H9 (cell line): ENCODE results near the gene PREX1. TPM values are rescaled to one million over a fixed set of nuclear protein-coding genes. Genes with fewer than 3 reads are reported as not detected.

ENCODE experiments used
- DNase-seq: peaks from one replicate; pipeline ENCODE4 v3.0.0-alpha.2; 2017
- H2AFZ ChIP-seq: one replicate; pipeline ENCODE4 v1.6.1; 2013; ENCODE audit warnings: mild to moderate bottlenecking, low read length, control low read depth, moderate library complexity
- H2AK5ac ChIP-seq: 2 replicates; pipeline ENCODE4 v1.6.1; 2013; ENCODE audit warnings: low read length, control low read depth, mixed read lengths; ENCODE audit not compliant: insufficient read length
- H2BK120ac ChIP-seq: one replicate; pipeline ENCODE4 v1.6.1; 2013; ENCODE audit warnings: low read depth, mild to moderate bottlenecking, low read length, control low read depth, inconsistent platforms; ENCODE audit not compliant: poor library complexity, severe bottlenecking
- H2BK12ac ChIP-seq: 2 replicates; pipeline ENCODE4 v1.6.1; 2013; ENCODE audit warnings: low read length, control low read depth, mixed read lengths, low read depth; ENCODE audit not compliant: insufficient read length
- H2BK15ac ChIP-seq: 2 replicates; pipeline ENCODE4 v1.6.1; 2013; ENCODE audit warnings: low read depth, low read length, control low read depth
- H2BK20ac ChIP-seq: one replicate; pipeline ENCODE4 v1.6.1; 2013; ENCODE audit warnings: low read depth, mild to moderate bottlenecking, low read length, control low read depth, inconsistent platforms; ENCODE audit not compliant: poor library complexity, severe bottlenecking
- H2BK5ac ChIP-seq: 2 replicates; pipeline ENCODE4 v1.6.1; 2013; ENCODE audit warnings: low read length, control low read depth, mixed read lengths; ENCODE audit not compliant: insufficient read length
- H3K14ac ChIP-seq: 2 replicates; pipeline ENCODE4 v1.6.1; 2013; ENCODE audit warnings: low read length, control low read depth; ENCODE audit not compliant: insufficient read depth
- H3K18ac ChIP-seq: 2 replicates; pipeline ENCODE4 v1.6.1; 2013; ENCODE audit warnings: low read depth, mild to moderate bottlenecking, mixed read lengths, low read length, control low read depth; ENCODE audit not compliant: insufficient read length
- H3K23ac ChIP-seq: 2 replicates; pipeline ENCODE4 v1.6.1; 2013; ENCODE audit warnings: low read length, control low read depth, mixed read lengths, low read depth; ENCODE audit not compliant: insufficient read length
- H3K23me2 ChIP-seq: 2 replicates; pipeline ENCODE4 v1.6.1; 2013; ENCODE audit warnings: low read depth, mild to moderate bottlenecking, mixed read lengths, low read length, control low read depth; ENCODE audit not compliant: insufficient read length, poor library complexity, severe bottlenecking
- H3K27ac ChIP-seq: 2 replicates; pipeline ENCODE4 v1.5.1; 2013; ENCODE audit warnings: low read length, control low read depth, mixed read lengths, low read depth; ENCODE audit not compliant: insufficient read length
- H3K27me3 ChIP-seq: 2 replicates; pipeline ENCODE4 v1.6.1; 2013; ENCODE audit warnings: low read length, control low read depth, inconsistent platforms; ENCODE audit not compliant: insufficient read depth
- H3K4ac ChIP-seq: 2 replicates; pipeline ENCODE4 v1.6.1; 2013; ENCODE audit warnings: low read depth, mild to moderate bottlenecking, control low read depth, inconsistent platforms, low read length, moderate library complexity
- H3K4me1 ChIP-seq: 2 replicates; pipeline ENCODE4 v1.6.1; 2013; ENCODE audit warnings: low read length, control low read depth, inconsistent platforms; ENCODE audit not compliant: insufficient read depth
- H3K4me2 ChIP-seq: 2 replicates; pipeline ENCODE4 v1.6.1; 2013; ENCODE audit warnings: low read length, control low read depth, mixed read lengths; ENCODE audit not compliant: insufficient read length, insufficient read depth
- H3K56ac ChIP-seq: 2 replicates; pipeline ENCODE4 v1.6.1; 2013; ENCODE audit warnings: low read depth, mild to moderate bottlenecking, mixed read lengths, low read length, control low read depth; ENCODE audit not compliant: insufficient read length
- H3K79me1 ChIP-seq: 2 replicates; pipeline ENCODE4 v1.6.1; 2013; ENCODE audit warnings: low read depth, mild to moderate bottlenecking, moderate library complexity, low read length, control low read depth, inconsistent platforms; ENCODE audit not compliant: insufficient read depth, poor library complexity, severe bottlenecking
- H3K79me2 ChIP-seq: 2 replicates; pipeline ENCODE4 v1.6.1; 2013; ENCODE audit warnings: low read length, control low read depth, inconsistent platforms; ENCODE audit not compliant: insufficient read depth
- H3K9ac ChIP-seq: 2 replicates; pipeline ENCODE4 v1.6.1; 2013; ENCODE audit warnings: low read length, control low read depth, mixed read lengths; ENCODE audit not compliant: insufficient read length; ENCODE audit errors: extremely low read depth
- H3K9me3 ChIP-seq: one replicate; pipeline ENCODE4 v1.6.1; 2013; ENCODE audit warnings: low read depth, low read length, inconsistent platforms; ENCODE audit not compliant: control insufficient read depth
- H3T11ph ChIP-seq: one replicate; pipeline ENCODE4 v1.6.1; 2013; ENCODE audit warnings: mild to moderate bottlenecking, low read length, control low read depth, inconsistent platforms
- H4K20me1 ChIP-seq: one replicate; pipeline ENCODE4 v1.6.1; 2013; ENCODE audit not compliant: control insufficient read depth, insufficient read length, insufficient read depth
- H4K5ac ChIP-seq: 2 replicates; pipeline ENCODE4 v1.6.1; 2013; ENCODE audit warnings: low read depth, mild to moderate bottlenecking, mixed read lengths, low read length, control low read depth; ENCODE audit not compliant: insufficient read length
- H4K8ac ChIP-seq: replicated peaks from 2 replicates; pipeline ENCODE4 v1.6.1; 2013; ENCODE audit warnings: low read length, control low read depth, mixed read lengths, low read depth; ENCODE audit not compliant: insufficient read length
- H4K91ac ChIP-seq: 2 replicates; pipeline ENCODE4 v1.6.1; 2013; ENCODE audit warnings: low read depth, mild to moderate bottlenecking, moderate library complexity, mixed read lengths, low read length, control low read depth; ENCODE audit not compliant: insufficient read length
- H3K27ac Mint-ChIP-seq, 3 experiments: 2 replicates in 2 of 3; 3 replicates in 1 of 3; pipeline ENCODE4 v1.8.0; 2020 to 2021; ENCODE audit warnings: mixed read lengths in 3 of 3, mild to moderate bottlenecking in 1 of 3, moderate library complexity in 1 of 3
- H3K27me3 Mint-ChIP-seq: 2 replicates; pipeline ENCODE4 v1.8.0; 2021; ENCODE audit warnings: low read depth, mild to moderate bottlenecking, moderate library complexity, mixed read lengths
- H3K36me3 Mint-ChIP-seq, 3 experiments: 2 replicates in 2 of 3; 3 replicates in 1 of 3; pipeline ENCODE4 v1.8.0; 2020 to 2021; ENCODE audit warnings: low read depth in 3 of 3, mixed read lengths in 3 of 3; ENCODE audit not compliant: insufficient read depth in 1 of 3
- H3K4me1 Mint-ChIP-seq, 2 experiments: 2 replicates each; pipeline ENCODE4 v1.8.0; 2020; ENCODE audit warnings: mixed read lengths in 2 of 2
- H3K4me3 Mint-ChIP-seq, 2 experiments: 2 replicates in 1 of 2; 3 replicates in 1 of 2; pipeline ENCODE4 v1.8.0; 2020 to 2021; ENCODE audit warnings: mild to moderate bottlenecking in 2 of 2, mixed read lengths in 2 of 2, moderate library complexity in 1 of 2
- H3K9me3 Mint-ChIP-seq, 2 experiments: 2 replicates in 1 of 2; 3 replicates in 1 of 2; pipeline ENCODE4 v1.8.0; 2020; ENCODE audit warnings: mild to moderate bottlenecking in 2 of 2, mixed read lengths in 2 of 2, moderate library complexity in 1 of 2
- WGBS: extraction: QIAGEN DNeasy Blood & Tissue Kit; methylation state at CpG from one replicate; pipeline ENCODE4 v1.1.7; 2013; ENCODE audit warnings: missing lambda C conversion rate, low lambda C conversion rate, mixed read lengths; ENCODE audit not compliant: insufficient read length; ENCODE audit errors: extremely low coverage; 5-methylcytosine and 5-hydroxymethylcytosine counted together
- total RNA-seq: library from RNA; stranded (reverse); gene quantifications from 2 replicates; pipeline ENCODE4 v1.2.1, GENCODE V29; 2021
- TF ChIP-seq, protein P1 (sequence below): fragments of 200-600 bp; sonication (generic); conservative IDR thresholded peaks from 3 replicates; pipeline ENCODE4 v1.8.0; 2021; ENCODE audit warnings: antibody characterized with exemption, mild to moderate bottlenecking

The PREX1 gene
- total RNA-seq, 1 experiment from 2014 or later, result 6.6 TPM

DNA sequence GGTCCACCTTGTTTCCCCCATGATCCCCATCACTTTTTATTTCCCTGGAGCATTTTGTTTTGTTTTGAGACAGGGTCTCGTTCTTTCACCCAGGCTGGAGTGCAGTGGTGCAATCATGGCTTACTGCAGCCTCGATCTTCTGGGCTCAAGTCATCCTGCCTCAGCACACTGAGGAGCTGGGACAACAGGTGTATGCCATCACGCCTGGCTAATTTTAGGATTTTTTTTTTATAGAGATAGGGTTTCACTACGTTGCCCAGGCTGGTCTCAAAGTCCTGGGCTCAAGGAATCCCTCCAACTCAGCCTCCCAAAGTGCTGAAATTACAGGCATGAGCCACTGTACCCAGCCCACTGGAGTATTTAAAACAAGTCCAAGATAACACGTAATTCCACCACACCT lies 179.9 kb downstream of the PREX1 start:
- Histone ChIP-seq H3K4me2 (no peak overlapping the region), H3K56ac (no peak overlapping the region), H3K9ac (no peak overlapping the region), H2BK120ac (no peak overlapping the region), H4K20me1 (peaks cover 2% of the 10 kb centered on the region), H3K27me3 (no peaks in the 10 kb centered on the region), H2BK12ac (no peak overlapping the region), H4K8ac (no peak overlapping the region), H3K4ac (no peak overlapping the region), H2BK5ac (no peak overlapping the region), H3K79me1 (no peaks in the 10 kb centered on the region), H2AFZ (no peak overlapping the region), H3T11ph (no peak overlapping the region), H3K27ac (no peak overlapping the region), H3K18ac (no peak overlapping the region), H3K14ac (no peak overlapping the region), H4K5ac (no peak overlapping the region), H4K91ac (no peak overlapping the region), H3K23me2 (no peaks in the 10 kb centered on the region), H3K23ac (no peak overlapping the region), H2BK20ac (no peak overlapping the region), H2AK5ac (no peak overlapping the region), H3K79me2 (no peaks in the 10 kb centered on the region), H3K9me3 (no peaks in the 10 kb centered on the region), H2BK15ac (no peak overlapping the region), H3K4me1 (no peaks in the 10 kb centered on the region)
- no peak for DNase-seq
- Mint-ChIP-seq H3K9me3 (no peaks in the 10 kb centered on the region), H3K27me3 (no peaks in the 10 kb centered on the region), H3K4me1 (no peaks in the 10 kb centered on the region), H3K36me3 (peaks cover 6 to 13% (median 12%) of the 10 kb centered on the region in 3 experiments; a peak in 6 of 7 replicates), H3K4me3 (no peak overlapping the region), H3K27ac (no peak overlapping the region)
- TF ChIP-seq, protein P1, sequence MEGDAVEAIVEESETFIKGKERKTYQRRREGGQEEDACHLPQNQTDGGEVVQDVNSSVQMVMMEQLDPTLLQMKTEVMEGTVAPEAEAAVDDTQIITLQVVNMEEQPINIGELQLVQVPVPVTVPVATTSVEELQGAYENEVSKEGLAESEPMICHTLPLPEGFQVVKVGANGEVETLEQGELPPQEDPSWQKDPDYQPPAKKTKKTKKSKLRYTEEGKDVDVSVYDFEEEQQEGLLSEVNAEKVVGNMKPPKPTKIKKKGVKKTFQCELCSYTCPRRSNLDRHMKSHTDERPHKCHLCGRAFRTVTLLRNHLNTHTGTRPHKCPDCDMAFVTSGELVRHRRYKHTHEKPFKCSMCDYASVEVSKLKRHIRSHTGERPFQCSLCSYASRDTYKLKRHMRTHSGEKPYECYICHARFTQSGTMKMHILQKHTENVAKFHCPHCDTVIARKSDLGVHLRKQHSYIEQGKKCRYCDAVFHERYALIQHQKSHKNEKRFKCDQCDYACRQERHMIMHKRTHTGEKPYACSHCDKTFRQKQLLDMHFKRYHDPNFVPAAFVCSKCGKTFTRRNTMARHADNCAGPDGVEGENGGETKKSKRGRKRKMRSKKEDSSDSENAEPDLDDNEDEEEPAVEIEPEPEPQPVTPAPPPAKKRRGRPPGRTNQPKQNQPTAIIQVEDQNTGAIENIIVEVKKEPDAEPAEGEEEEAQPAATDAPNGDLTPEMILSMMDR, result no peak
- WGBS, result no CpG with 5 or more reads among the region's 5 CpGs
